Spleen (tissue), 7 donors: Measurements from ENCODE around the gene ERLIN1.

ENCODE experiments used
- POLR2A ChIP-seq, 3 donors: fragments of 450-650 bp; IDR thresholded peaks; one replicate each; pipeline ENCODE4 v1.5.1; 2017; ENCODE audit warnings: antibody characterized with exemption in 3 of 3, mild to moderate bottlenecking in 1 of 3
- TF ChIP-seq, protein P1 (sequence below), 11 experiments: fragments of 200-600 bp in 7 of 11; fragments of 450-650 bp in 4 of 11; sonication (generic) in 4 of 11; IDR thresholded peaks in 8 of 11; conservative IDR thresholded peaks in 3 of 11; 1 replicate in 7 of 11; 2 replicates in 4 of 11; pipeline versions ENCODE4 v1.4.0 to v1.8.0; 2016 to 2021; ENCODE audit warnings: antibody characterized with exemption in 11 of 11, inconsistent platforms in 4 of 11, mild to moderate bottlenecking in 1 of 11
- donor health status: DM: no; HTN: no; CAD: no; lungs with moderate emphysema.
- donor health status: DM: no; HTN: no; CAD: no.
- donor health status: DM: no; HTN: no; CAD: no.

GRCh38 chr10:100143756-100144155 lies 42.1 kb downstream of the ERLIN1 start:
- TF ChIP-seq, protein P1, sequence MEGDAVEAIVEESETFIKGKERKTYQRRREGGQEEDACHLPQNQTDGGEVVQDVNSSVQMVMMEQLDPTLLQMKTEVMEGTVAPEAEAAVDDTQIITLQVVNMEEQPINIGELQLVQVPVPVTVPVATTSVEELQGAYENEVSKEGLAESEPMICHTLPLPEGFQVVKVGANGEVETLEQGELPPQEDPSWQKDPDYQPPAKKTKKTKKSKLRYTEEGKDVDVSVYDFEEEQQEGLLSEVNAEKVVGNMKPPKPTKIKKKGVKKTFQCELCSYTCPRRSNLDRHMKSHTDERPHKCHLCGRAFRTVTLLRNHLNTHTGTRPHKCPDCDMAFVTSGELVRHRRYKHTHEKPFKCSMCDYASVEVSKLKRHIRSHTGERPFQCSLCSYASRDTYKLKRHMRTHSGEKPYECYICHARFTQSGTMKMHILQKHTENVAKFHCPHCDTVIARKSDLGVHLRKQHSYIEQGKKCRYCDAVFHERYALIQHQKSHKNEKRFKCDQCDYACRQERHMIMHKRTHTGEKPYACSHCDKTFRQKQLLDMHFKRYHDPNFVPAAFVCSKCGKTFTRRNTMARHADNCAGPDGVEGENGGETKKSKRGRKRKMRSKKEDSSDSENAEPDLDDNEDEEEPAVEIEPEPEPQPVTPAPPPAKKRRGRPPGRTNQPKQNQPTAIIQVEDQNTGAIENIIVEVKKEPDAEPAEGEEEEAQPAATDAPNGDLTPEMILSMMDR (IDR thresholded peaks at IDR 0.05 in 8 of 11, conservative IDR thresholded peaks at IDR 0.05 in 3 of 11): no peak
- TF ChIP-seq POLR2A (IDR thresholded peaks at IDR 0.05): no peak
